Bronchial epithelial cell (primary cell): Measurements from ENCODE around the gene LRRC58. TPM values are rescaled to one million over a fixed set of nuclear protein-coding genes. Genes with fewer than 3 reads are reported as not detected.

Source experiments
- DNase-seq: peaks from one replicate; pipeline ENCODE4 v3.0.0-alpha.2; 2010; ENCODE audit warnings: low read depth
- FAIRE-seq: peaks from 2 replicates; lab custom pipeline; 2011; peaks lifted over from hg19 to GRCh38; lab: Jason Lieb, UNC
- H3K27me3 ChIP-seq: 2 replicates; pipeline ENCODE4 v1.5.1; 2011; ENCODE audit warnings: low read length; ENCODE audit not compliant: control insufficient read depth, insufficient read depth
- H3K36me3 ChIP-seq: 2 replicates; pipeline ENCODE4 v1.5.1; 2011; ENCODE audit warnings: low read length; ENCODE audit not compliant: control insufficient read depth, insufficient read depth
- H3K4me3 ChIP-seq: 2 replicates; pipeline ENCODE4 v1.5.1; 2011; ENCODE audit warnings: mild to moderate bottlenecking, low read depth, low read length, control low read depth
- CTCF ChIP-seq: IDR thresholded peaks from 2 replicates; pipeline ENCODE4 v1.5.1; 2011; ENCODE audit warnings: mild to moderate bottlenecking, moderate library complexity, low read length, control low read depth, inconsistent platforms; ENCODE audit not compliant: insufficient read depth, severe bottlenecking
- total RNA-seq: library from RNA; depleted of rRNA; stranded (reverse); fragments of >200 nt; gene quantifications from 2 replicates; pipeline ENCODE4 v1.2.1, GENCODE V29; 2014

Gene LRRC58
- total RNA-seq, 1 donor from 2014 or later: 21.3 TPM

GRCh38 chr3:120275618-120276017 is 73.5 kb downstream of the LRRC58 start:
- Histone ChIP-seq H3K4me3 (no peak overlapping the region), H3K27me3 (no peaks in the 10 kb centered on the region), H3K36me3 (no peaks in the 10 kb centered on the region)
- DNase-seq (no peak), FAIRE-seq (no peak)
- no peak for TF ChIP-seq CTCF

- no peak overlapping the region for H3K4me3 ChIP-seq
- FAIRE-seq (no peak), DNase-seq (no peak)
- H3K36me3 ChIP-seq: no peaks in the 10 kb centered on the region
- no peak for TF ChIP-seq CTCF
- peaks cover 2% of the 10 kb centered on the region for H3K27me3 ChIP-seq
Measured at GRCh38 chr3:120274739-120275167, 74.4 kb downstream of the LRRC58 start.

Other genes with a start within 250 kb of the LRRC58 start
- gene GPR156, start 64.1 kb downstream of the LRRC58 start, total RNA-seq: under 0.01 and 0.13 TPM in 2 replicates
- gene FSTL1, start 101.6 kb upstream of the LRRC58 start, total RNA-seq: 45.3 and 45.6 TPM in 2 replicates
- gene NDUFB4, start 247.0 kb upstream of the LRRC58 start, total RNA-seq: 9.7 and 20.4 TPM in 2 replicates